HG03095 (cell line): ENCODE results near the gene SLC9C2.
"Not testable (repeated sequence)": the region's sequence is repeated elsewhere in the genome, so short reads cannot be mapped to it uniquely, and the experiment has no call there.

ENCODE experiments used
- ATAC-seq: cut with Tn5 transposase; IDR thresholded peaks from one replicate; pipeline ENCODE4 v1.9.1; 2021; ENCODE audit warnings: moderate library complexity; ENCODE audit not compliant: unreplicated experiment

SLC9C2 gene

GRCh38 chr1:173489929-173490328 is 112.9 kb downstream of the SLC9C2 start:
- no peak for ATAC-seq

- no peak for ATAC-seq
Measured at GRCh38 chr1:173489149-173489600, 113.7 kb downstream of the SLC9C2 start.

GRCh38 chr1:173488001-173488400 is 114.9 kb downstream of the SLC9C2 start:
- no peak for ATAC-seq

- no peak for ATAC-seq
Measured at GRCh38 chr1:173485401-173485800, 117.5 kb downstream of the SLC9C2 start.

- no peak for ATAC-seq
Measured at GRCh38 chr1:173484276-173484675, 118.6 kb downstream of the SLC9C2 start.

GRCh38 chr1:173482683-173483082 is 120.2 kb downstream of the SLC9C2 start:
- no peak for ATAC-seq

GRCh38 chr1:173481195-173481772 is 121.6 kb downstream of the SLC9C2 start:
- no peak for ATAC-seq

GRCh38 chr1:173479649-173480048 is 123.2 kb downstream of the SLC9C2 start:
- no peak for ATAC-seq

GRCh38 chr1:173478094-173478674 is 124.7 kb downstream of the SLC9C2 start:
- no peak for ATAC-seq

- peak; percentile 52 for ATAC-seq
Measured at GRCh38 chr1:173477286-173478093, 125.4 kb downstream of the SLC9C2 start, which contains the start of gene PRDX6. Gene PRDX6, plus strand, starts transcription at chr1:173477335. Its CDS starts 63 bp downstream, at chr1:173477398.

GRCh38 chr1:173476665-173477285 is 126.1 kb downstream of the SLC9C2 start:
- ATAC-seq = peak; percentile 95

- no peak for ATAC-seq
Measured at GRCh38 chr1:173476197-173476664, 126.6 kb downstream of the SLC9C2 start.

- ATAC-seq = no peak
Measured at GRCh38 chr1:173475564-173476196, 127.2 kb downstream of the SLC9C2 start.

- not testable (repeated sequence) for ATAC-seq
Measured at GRCh38 chr1:173474780-173475421, 128.0 kb downstream of the SLC9C2 start.

GRCh38 chr1:173474097-173474779 is 128.6 kb downstream of the SLC9C2 start:
- no peak for ATAC-seq

GRCh38 chr1:173473599-173474011 is 129.3 kb downstream of the SLC9C2 start:
- ATAC-seq = no peak

- no peak for ATAC-seq
Measured at GRCh38 chr1:173470608-173471007, 132.3 kb downstream of the SLC9C2 start.

GRCh38 chr1:173469656-173470055 is 133.2 kb downstream of the SLC9C2 start:
- no peak for ATAC-seq

GRCh38 chr1:173467426-173467825 is 135.4 kb downstream of the SLC9C2 start:
- ATAC-seq = no peak

GRCh38 chr1:173464185-173464584 is 138.7 kb downstream of the SLC9C2 start:
- ATAC-seq = not testable (repeated sequence)
